Measurements from ENCODE around the gene CCDC85C.

- TF ChIP-seq POLR2A (IDR thresholded peaks at IDR 0.05; ENCODE audit: low read depth, low read length) (no peak), POLR2AphosphoS5 (IDR thresholded peaks at IDR 0.05; ENCODE audit: low read depth, low read length) (no peak), TAF1 (IDR thresholded peaks at IDR 0.05; ENCODE audit: low read depth, low read length) (no peak)
Measured at GRCh38 chr14:99590746-99591555, 13.1 kb downstream of the CCDC85C start.

Data from GM12891 (cell line).